K562 (cell line): ENCODE data around the gene ADK. TPM values are rescaled to one million over a fixed set of nuclear protein-coding genes. Genes with fewer than 3 reads are reported as not detected.
A peak's percentile ranks its signal among the peaks of the same experiment; 100 is the strongest.

Experiments used
- ATAC-seq: fragments of 200-7000 bp; cut with Tn5 transposase; 3 replicates; pipeline ENCODE4 v1.9.1; 2020; ENCODE audit warnings: moderate library complexity
- BruUV-seq: library from RNA; stranded (reverse); fragments of 400-500 nt; replicated peaks from 2 replicates; lab custom pipeline; 2021; lab: Mats Ljungman, UMichigan
- CTCF ChIA-PET: fragments of 300-600 bp; formaldehyde crosslinking; extraction: SDS; loops from one replicate; lab custom pipeline; 2021; ENCODE audit warnings: low intra/inter-chr PET ratio; lab: Yijun Ruan, JAX
- POLR2A ChIA-PET: fragments of 300-600, 350-650 bp; sonication (Branson Sonifier 250); formaldehyde crosslinking; extraction: SDS; loops from one replicate; lab custom pipeline; 2021; ENCODE audit warnings: antibody characterized with exemption, inconsistent platforms; lab: Yijun Ruan, JAX
- DNase-seq, 4 experiments: peaks; one replicate each; pipeline versions ENCODE4 v3.0.0 to v3.0.0-alpha.2; 2011 to 2018; ENCODE audit warnings: low spot score in 3 of 4, mixed read lengths in 3 of 4; ENCODE audit errors: extremely low read depth in 1 of 4
- FAIRE-seq: peaks from 2 replicates; lab custom pipeline; 2011; peaks lifted over from hg19 to GRCh38; lab: Jason Lieb, UNC
- H2AFZ ChIP-seq: 2 replicates; pipeline ENCODE4 v1.6.0; 2011; ENCODE audit warnings: low read depth, low read length, control low read depth, inconsistent platforms
- H3K27ac ChIP-seq: fragments of 200-600 bp; 3 replicates; pipeline ENCODE4 v1.8.0; 2011; ENCODE audit warnings: low read depth, mild to moderate bottlenecking, control low read depth, inconsistent platforms, low read length, moderate library complexity, mixed read lengths; ENCODE audit errors: extremely low read depth
- H3K27me3 ChIP-seq, 2 experiments: fragments of 300-600 bp in 1 of 2; 2 replicates in 1 of 2; 3 replicates in 1 of 2; pipeline versions ENCODE4 v1.6.0 to v1.8.0; 2011; ENCODE audit warnings: inconsistent platforms in 2 of 2, low read length in 2 of 2, mild to moderate bottlenecking in 1 of 2, mixed read lengths in 1 of 2, moderate library complexity in 1 of 2; ENCODE audit not compliant: control insufficient read depth in 2 of 2, insufficient read depth in 2 of 2
- H3K36me3 ChIP-seq: fragments of 300-600 bp; 3 replicates; pipeline ENCODE4 v1.8.0; 2011; ENCODE audit warnings: mild to moderate bottlenecking, low read length, inconsistent platforms; ENCODE audit not compliant: control insufficient read depth, insufficient read depth
- H3K4me1 ChIP-seq, 2 experiments: fragments of 200-600 bp in 1 of 2; replicated peaks in 1 of 2; 2 replicates in 1 of 2; 3 replicates in 1 of 2; pipeline versions ENCODE4 v1.5.1 to v1.8.0; 2011; ENCODE audit warnings: inconsistent platforms in 2 of 2, low read length in 2 of 2, mild to moderate bottlenecking in 1 of 2, mixed read lengths in 1 of 2, moderate library complexity in 1 of 2; ENCODE audit not compliant: control insufficient read depth in 2 of 2, insufficient read depth in 2 of 2
- H3K4me2 ChIP-seq: 2 replicates; pipeline ENCODE4 v1.6.1; 2011; ENCODE audit warnings: low read length, control low read depth, inconsistent platforms, mixed read lengths; ENCODE audit not compliant: insufficient read depth
- H3K4me3 ChIP-seq: fragments of 200-600 bp; sonication (generic), shearing (Covaris generic); 2 replicates; pipeline ENCODE4 v1.5.1; 2016; ENCODE audit warnings: control low read depth, inconsistent platforms
- H3K79me2 ChIP-seq: fragments of 200-600 bp; 3 replicates; pipeline ENCODE4 v1.8.0; 2011; ENCODE audit warnings: low read length, inconsistent platforms; ENCODE audit not compliant: control insufficient read depth, insufficient read depth
- H3K9ac ChIP-seq, 2 experiments: 2 replicates each; pipeline versions ENCODE4 v1.6.0 to v1.6.1; 2011; ENCODE audit warnings: low read depth in 2 of 2, low read length in 2 of 2, control low read depth in 1 of 2, inconsistent platforms in 1 of 2, mild to moderate bottlenecking in 1 of 2, mixed read lengths in 1 of 2; ENCODE audit not compliant: insufficient read depth in 1 of 2
- H3K9me1 ChIP-seq: one replicate; pipeline ENCODE4 v1.6.0; 2011; ENCODE audit warnings: inconsistent platforms, mild to moderate bottlenecking, low read length, moderate library complexity; ENCODE audit not compliant: control insufficient read depth, insufficient read depth
- H3K9me3 ChIP-seq: replicated peaks from 2 replicates; pipeline ENCODE4 v1.5.1; 2011; ENCODE audit warnings: low read depth, low read length, inconsistent platforms; ENCODE audit not compliant: control insufficient read depth, insufficient read depth
- H4K20me1 ChIP-seq: replicated peaks from 2 replicates; pipeline ENCODE4 v1.6.1; 2011; ENCODE audit warnings: low read length, inconsistent platforms, mixed read lengths; ENCODE audit not compliant: control insufficient read depth, insufficient read depth
- DNMT1 ChIP-seq: fragments of 450-650 bp; IDR thresholded peaks from 2 replicates; pipeline ENCODE4 v1.6.1; 2016; ENCODE audit warnings: antibody characterized with exemption, mild to moderate bottlenecking
- EP400 ChIP-seq: fragments of 450-650 bp; IDR thresholded peaks from 2 replicates; pipeline ENCODE4 v1.6.1; 2017; ENCODE audit warnings: antibody characterized with exemption, mild to moderate bottlenecking, moderate library complexity
- HDAC8 ChIP-seq: fragments of 450-650 bp; IDR thresholded peaks from 2 replicates; pipeline ENCODE4 v1.6.1; 2016; ENCODE audit warnings: mild to moderate bottlenecking, missing genetic modification characterization, moderate library complexity, missing compliant biosample characterization
- MAFG ChIP-seq: fragments of 450-650 bp; conservative IDR thresholded peaks from 2 replicates; pipeline ENCODE4 v1.6.1; 2016; ENCODE audit warnings: missing genetic modification characterization, missing compliant biosample characterization
- RBM17 ChIP-seq: fragments of 200-400 bp; formaldehyde crosslinking; IDR thresholded peaks from 2 replicates; pipeline ENCODE4 v1.6.1; 2017; ENCODE audit warnings: low read depth, mild to moderate bottlenecking, low read length, borderline replicate concordance
- SMARCB1 ChIP-seq: IDR thresholded peaks from 2 replicates; pipeline ENCODE4 v1.6.1; 2011; ENCODE audit warnings: improper control_type of control experiment, low read depth; ENCODE audit not compliant: insufficient read length
- TARDBP ChIP-seq: fragments of 450-650 bp; IDR thresholded peaks from 2 replicates; pipeline ENCODE4 v1.6.1; 2016
- THAP7 ChIP-seq: fragments of 250-450 bp; sonication (Bioruptor Pico); IDR thresholded peaks from 2 replicates; pipeline ENCODE4 v1.5.0; 2021
- XRCC5 ChIP-seq: fragments of 200-400 bp; formaldehyde crosslinking; IDR thresholded peaks from 2 replicates; pipeline ENCODE4 v1.6.1; 2017; ENCODE audit warnings: low read depth, mild to moderate bottlenecking, low read length
- ZBTB34 ChIP-seq: fragments of 250-450 bp; sonication (Bioruptor Pico); IDR thresholded peaks from 2 replicates; pipeline ENCODE4 v1.8.0; 2021; ENCODE audit warnings: mild to moderate bottlenecking, moderate library complexity
- ZFP91 ChIP-seq: sonication (generic); formaldehyde crosslinking; IDR thresholded peaks from 2 replicates; pipeline ENCODE4 v1.8.0; 2022; ENCODE audit warnings: mild to moderate bottlenecking, missing genetic modification reagents
- ZNF583 ChIP-seq: fragments of 250-450 bp; sonication (Bioruptor Pico); IDR thresholded peaks from 2 replicates; pipeline ENCODE4 v1.4.0; 2020
- ZNF77 ChIP-seq: fragments of 250-450 bp; sonication (Bioruptor Pico); IDR thresholded peaks from 2 replicates; pipeline ENCODE4 v1.5.0; 2020
- ZNF778 ChIP-seq: fragments of 450-650 bp; formaldehyde crosslinking; IDR thresholded peaks from 2 replicates; pipeline ENCODE4 v1.4.0; 2020; ENCODE audit warnings: mild to moderate bottlenecking, moderate library complexity
- WGBS: fragments of 100-300 bp; shearing (Covaris generic); methylation state at CpG from one replicate; pipeline ENCODE4 v1.1.6; 2016; ENCODE audit warnings: low coverage, mixed read lengths; ENCODE audit not compliant: insufficient coverage; ENCODE audit errors: missing lambda C conversion rate; 5-methylcytosine and 5-hydroxymethylcytosine counted together
- in situ Hi-C: fragments of 300-500 bp; cut with MboI; formaldehyde crosslinking; loops from 4 replicates; pipeline ENCODE4 v1.15.0; 2018; ENCODE audit warnings: inconsistent platforms, mixed read lengths
- intact Hi-C: fragments of 100-400 bp; cut with micrococcal nuclease; formaldehyde crosslinking; loops from 2 replicates; pipeline ENCODE4 v1.14.2; 2022
- polyA plus RNA-seq, 8 experiments: library from polyadenylated mRNA; depleted of rRNA in 4 of 8; stranded (reverse) in 5 of 8; unstranded in 3 of 8; fragments of >200 nt; fragmentation: Nextera tagmentation in 2 of 8; fragmentation: Illumina TruSeq in 1 of 8; extraction: Ambion mirVana in 2 of 8; extraction: Trizol in 1 of 8; gene quantifications; 2 replicates each; pipeline versions ENCODE4 v1.2.1 to v1.2.3, GENCODE V29; 2011 to 2014; ENCODE audit warnings: inconsistent platforms in 1 of 8, missing spikeins in 1 of 8
- total RNA-seq, 7 experiments: library from RNA; depleted of rRNA in 6 of 7; stranded (reverse); fragments of >200 nt in 6 of 7; fragmentation: Illumina TruSeq in 2 of 7; extraction: Trizol in 2 of 7; gene quantifications; 2 replicates each; pipeline versions ENCODE4 v1.2.1 to v1.2.3, GENCODE V29; 2011 to 2021; ENCODE audit warnings: low replicate concordance in 1 of 7

ADK gene
- total and polyA plus RNA-seq, 9 of the 15 experiments (the other 6 are each of a cell fraction or from before 2014, with no cell fraction given) = 54.2 to 97.8 (median 73.6) TPM

GRCh38 chr10:74176380-74177139 lies 25.5 kb downstream of the ADK start:
- peak overlapping the region; percentile 98 for H2AFZ ChIP-seq
- H3K9ac ChIP-seq = peak overlapping the region; percentile 95 to 98
- FAIRE-seq (peak; percentile 65), DNase-seq (peak; percentile 95 to 97 (median 97)), ATAC-seq (peak; percentile 93)
- in situ Hi-C loops (no loop called here), intact Hi-C loops (loop anchor here (2.0 kb wide), 1 partner anchor 26 kb away; the partner anchor contains the start of genes ADK and AP3M1)
- no peaks in the 10 kb centered on the region for H3K9me3 ChIP-seq
- POLR2A ChIA-PET = interaction anchor here (0.6 to 3.4 kb wide), 15 partner anchors 9 to 1546 kb away, joined by 3 to 43 read pairs (median 4); partner anchors contain the start of genes ADK and AP3M1
- peak overlapping the region; percentile 73 for H3K4me3 ChIP-seq
- H4K20me1 ChIP-seq = no peaks in the 10 kb centered on the region
- no TSS peak for BruUV-seq
- H3K4me1 ChIP-seq = peaks cover 13 to 17% of the 10 kb centered on the region in 2 experiments; a peak in 4 of 5 replicates
- peaks cover 6% of the 10 kb centered on the region; the same call in 1 of the 3 replicates for H3K36me3 ChIP-seq
- CTCF ChIA-PET = no interaction called here
- under 1% methylated on average over 72 of the region's 72 CpGs for WGBS
- peak overlapping the region; percentile 99 for H3K4me2 ChIP-seq
- H3K79me2 ChIP-seq = peaks cover 52% of the 10 kb centered on the region
- no peaks in the 10 kb centered on the region for H3K9me1 ChIP-seq
- no peaks in the 10 kb centered on the region for H3K27me3 ChIP-seq
- peak overlapping the region; percentile 93 for H3K27ac ChIP-seq
- no peak for TF ChIP-seq ZBTB34 (CRISPR knock-in tag)
- TF ChIP-seq MAFG (tag) = no peak
- peak; percentile 90; the same call in 1 of the 2 replicates for TF ChIP-seq HDAC8 (tag)
- TF ChIP-seq SMARCB1 = no peak
- no peak; the same call in 1 of the 2 replicates for TF ChIP-seq THAP7 (CRISPR knock-in tag)
- TF ChIP-seq RBM17 = no peak
- peak; percentile 98 for TF ChIP-seq EP400
- TF ChIP-seq DNMT1 = no peak
- no peak for TF ChIP-seq ZNF778
- peak; percentile 91; the same call in 1 of the 2 replicates for TF ChIP-seq ZNF583 (CRISPR knock-in tag)
- no peak for TF ChIP-seq ZFP91
- no peak for TF ChIP-seq ZNF77 (CRISPR knock-in tag)
- TF ChIP-seq TARDBP = peak; percentile 70; the same call in 1 of the 2 replicates
- TF ChIP-seq XRCC5 = peak; percentile 63; the same call in 1 of the 2 replicates
